ENCODE results near the gene PCDH9.

Gene PCDH9

DNA sequence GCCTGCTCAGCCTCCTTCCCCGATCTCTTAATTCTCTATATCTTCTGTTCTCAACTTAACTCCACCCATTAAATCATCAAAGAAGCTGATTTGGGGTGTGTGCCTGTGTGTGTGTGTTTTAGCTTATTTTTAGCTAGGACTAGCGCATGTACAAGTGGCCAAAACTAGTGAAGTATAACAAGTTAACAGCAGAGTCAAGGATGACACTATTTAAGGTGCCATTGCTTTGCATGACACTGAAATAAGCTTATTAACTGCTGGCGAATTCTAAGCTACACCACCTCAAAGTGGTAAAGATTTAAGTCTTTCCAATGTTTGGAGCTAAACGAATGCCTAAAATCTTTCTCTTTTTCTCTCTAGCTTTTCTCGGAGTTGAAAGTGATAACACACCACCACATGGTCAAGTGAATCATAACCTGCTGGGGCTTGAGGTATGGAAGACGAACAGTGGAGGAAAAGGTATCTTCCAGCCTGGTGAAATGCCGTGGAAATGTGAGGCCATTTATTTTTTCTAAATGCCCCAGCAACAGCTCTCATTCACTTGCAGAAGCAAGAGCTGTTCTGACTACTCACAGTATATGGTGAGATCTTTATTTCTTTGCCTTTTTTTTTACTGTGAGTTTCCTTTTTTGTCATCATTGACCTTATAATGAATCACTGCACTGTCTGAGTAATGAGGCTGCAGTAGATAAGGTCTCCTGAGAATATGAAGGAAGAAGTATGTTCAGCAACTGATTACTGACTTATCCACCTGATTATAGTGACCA lies 570.3 kb downstream of the PCDH9 start:
- no peak overlapping the region for H3K27ac ChIP-seq
- H3K4me3 ChIP-seq (ENCODE audit: low read depth in 1 of 2, low read length in 1 of 2) = no peak overlapping the region
- no peaks in the 10 kb centered on the region for H3K36me3 ChIP-seq
- no peaks in the 10 kb centered on the region for H3K4me1 ChIP-seq (ENCODE audit: control insufficient read depth in 1 of 2, insufficient read depth in 1 of 2, low read depth in 1 of 2, low read length in 1 of 2)
- no peaks in the 10 kb centered on the region for H3K27me3 ChIP-seq
- no peaks in the 10 kb centered on the region for H3K9me3 ChIP-seq
- TF ChIP-seq, protein P1, sequence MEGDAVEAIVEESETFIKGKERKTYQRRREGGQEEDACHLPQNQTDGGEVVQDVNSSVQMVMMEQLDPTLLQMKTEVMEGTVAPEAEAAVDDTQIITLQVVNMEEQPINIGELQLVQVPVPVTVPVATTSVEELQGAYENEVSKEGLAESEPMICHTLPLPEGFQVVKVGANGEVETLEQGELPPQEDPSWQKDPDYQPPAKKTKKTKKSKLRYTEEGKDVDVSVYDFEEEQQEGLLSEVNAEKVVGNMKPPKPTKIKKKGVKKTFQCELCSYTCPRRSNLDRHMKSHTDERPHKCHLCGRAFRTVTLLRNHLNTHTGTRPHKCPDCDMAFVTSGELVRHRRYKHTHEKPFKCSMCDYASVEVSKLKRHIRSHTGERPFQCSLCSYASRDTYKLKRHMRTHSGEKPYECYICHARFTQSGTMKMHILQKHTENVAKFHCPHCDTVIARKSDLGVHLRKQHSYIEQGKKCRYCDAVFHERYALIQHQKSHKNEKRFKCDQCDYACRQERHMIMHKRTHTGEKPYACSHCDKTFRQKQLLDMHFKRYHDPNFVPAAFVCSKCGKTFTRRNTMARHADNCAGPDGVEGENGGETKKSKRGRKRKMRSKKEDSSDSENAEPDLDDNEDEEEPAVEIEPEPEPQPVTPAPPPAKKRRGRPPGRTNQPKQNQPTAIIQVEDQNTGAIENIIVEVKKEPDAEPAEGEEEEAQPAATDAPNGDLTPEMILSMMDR (IDR thresholded peaks at IDR 0.05) = no peak

DNA sequence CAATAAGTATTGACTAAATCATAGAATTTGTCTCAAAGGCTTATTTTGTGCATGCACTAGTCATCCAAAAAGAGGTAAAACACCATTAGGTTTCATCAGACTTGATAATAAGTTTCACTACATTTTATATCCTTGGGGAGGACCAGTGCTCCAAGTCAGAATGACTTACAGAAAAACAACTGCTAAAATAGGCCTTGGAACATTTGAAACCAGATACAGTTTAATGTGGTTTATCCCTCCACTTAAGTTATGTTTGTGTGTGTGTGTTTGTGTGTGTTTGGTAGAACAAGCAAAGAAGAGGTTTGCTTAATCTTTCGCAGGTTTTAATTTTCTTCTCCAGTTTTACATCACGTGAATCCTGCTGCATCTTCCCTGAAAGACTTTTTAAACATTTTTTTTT lies 570.9 kb downstream of the PCDH9 start:
- Histone ChIP-seq H3K4me3 (ENCODE audit: low read depth in 1 of 2, low read length in 1 of 2) (no peak overlapping the region), H3K9me3 (no peaks in the 10 kb centered on the region), H3K4me1 (ENCODE audit: control insufficient read depth in 1 of 2, insufficient read depth in 1 of 2, low read depth in 1 of 2, low read length in 1 of 2) (no peaks in the 10 kb centered on the region), H3K36me3 (no peaks in the 10 kb centered on the region), H3K27me3 (no peaks in the 10 kb centered on the region), H3K27ac (no peak overlapping the region)
- TF ChIP-seq, protein P1 (IDR thresholded peaks at IDR 0.05) = no peak

DNA sequence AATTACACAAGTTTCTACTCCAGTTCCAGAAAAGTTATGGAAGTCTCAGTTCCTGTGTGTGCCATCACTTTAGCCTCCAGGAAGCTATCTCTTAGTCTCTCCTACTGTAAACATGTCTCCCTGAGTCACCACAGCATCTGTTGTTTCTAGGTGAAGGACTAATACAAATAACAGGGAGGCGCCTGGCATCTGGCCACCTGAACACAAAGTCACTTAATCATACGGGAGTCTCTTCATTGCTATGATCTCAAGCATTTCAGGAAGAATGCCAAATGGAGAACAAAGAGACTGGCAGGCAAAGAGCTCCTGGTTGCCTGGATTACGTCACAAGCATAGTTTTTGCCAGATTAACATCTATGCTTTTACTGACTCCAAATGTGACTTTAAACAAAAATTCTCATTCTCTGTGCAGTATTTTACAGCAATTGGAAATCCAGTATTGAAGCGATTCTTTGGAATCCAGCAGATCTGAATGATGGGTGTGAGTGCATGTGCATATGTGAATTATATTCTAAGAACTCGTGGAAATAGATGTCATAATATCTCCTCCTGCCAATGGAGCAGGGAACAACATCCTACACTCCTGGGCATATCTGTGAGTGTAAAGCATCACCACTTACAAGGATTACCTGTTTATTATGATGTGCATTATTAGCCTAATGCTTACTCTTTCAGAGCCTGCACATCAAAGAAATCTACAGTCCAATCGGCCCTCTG lies 572.8 kb downstream of the PCDH9 start:
- no peak overlapping the region for H3K4me3 ChIP-seq (ENCODE audit: low read depth in 1 of 2, low read length in 1 of 2)
- no peaks in the 10 kb centered on the region for H3K36me3 ChIP-seq
- TF ChIP-seq, protein P1 (IDR thresholded peaks at IDR 0.05) = no peak
- no peaks in the 10 kb centered on the region for H3K9me3 ChIP-seq
- H3K4me1 ChIP-seq (ENCODE audit: control insufficient read depth in 1 of 2, insufficient read depth in 1 of 2, low read depth in 1 of 2, low read length in 1 of 2) = no peaks in the 10 kb centered on the region
- H3K27ac ChIP-seq = no peak overlapping the region
- H3K27me3 ChIP-seq = no peaks in the 10 kb centered on the region

DNA sequence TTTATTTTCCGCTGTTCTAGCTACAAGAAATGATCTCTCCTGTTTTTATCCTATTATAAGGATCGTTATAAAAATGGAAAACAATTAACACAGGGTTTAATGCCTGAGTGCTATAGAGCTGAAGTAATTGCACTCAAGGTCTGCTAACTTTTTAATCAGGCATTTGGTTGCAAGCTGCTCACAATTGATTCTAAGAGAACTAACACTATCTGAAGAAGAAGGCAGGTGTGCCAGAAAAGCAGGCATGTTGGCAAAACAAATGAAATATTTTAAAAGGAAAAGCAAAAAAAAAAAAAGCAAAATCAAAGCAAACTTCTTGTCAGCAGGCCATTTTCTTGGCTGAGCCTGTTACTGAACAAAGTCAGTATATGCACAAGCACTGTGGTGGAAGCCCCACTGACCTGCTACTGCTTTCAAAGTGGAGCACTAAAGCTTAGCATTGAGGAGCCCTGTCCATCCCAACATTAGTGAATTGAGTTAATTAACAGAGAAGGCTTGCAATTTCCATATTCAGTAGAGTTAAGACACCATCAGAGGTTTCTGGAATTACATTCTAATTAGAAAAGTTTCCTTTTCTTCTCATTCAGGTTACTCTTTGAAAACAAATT lies 574.2 kb downstream of the PCDH9 start:
- H3K27ac ChIP-seq = no peak overlapping the region
- H3K36me3 ChIP-seq = no peaks in the 10 kb centered on the region
- H3K27me3 ChIP-seq = no peaks in the 10 kb centered on the region
- TF ChIP-seq, protein P1 (IDR thresholded peaks at IDR 0.05) = no peak
- no peaks in the 10 kb centered on the region for H3K9me3 ChIP-seq
- no peak overlapping the region for H3K4me3 ChIP-seq (ENCODE audit: low read depth in 1 of 2, low read length in 1 of 2)
- H3K4me1 ChIP-seq (ENCODE audit: control insufficient read depth in 1 of 2, insufficient read depth in 1 of 2, low read depth in 1 of 2, low read length in 1 of 2) = no peaks in the 10 kb centered on the region

DNA sequence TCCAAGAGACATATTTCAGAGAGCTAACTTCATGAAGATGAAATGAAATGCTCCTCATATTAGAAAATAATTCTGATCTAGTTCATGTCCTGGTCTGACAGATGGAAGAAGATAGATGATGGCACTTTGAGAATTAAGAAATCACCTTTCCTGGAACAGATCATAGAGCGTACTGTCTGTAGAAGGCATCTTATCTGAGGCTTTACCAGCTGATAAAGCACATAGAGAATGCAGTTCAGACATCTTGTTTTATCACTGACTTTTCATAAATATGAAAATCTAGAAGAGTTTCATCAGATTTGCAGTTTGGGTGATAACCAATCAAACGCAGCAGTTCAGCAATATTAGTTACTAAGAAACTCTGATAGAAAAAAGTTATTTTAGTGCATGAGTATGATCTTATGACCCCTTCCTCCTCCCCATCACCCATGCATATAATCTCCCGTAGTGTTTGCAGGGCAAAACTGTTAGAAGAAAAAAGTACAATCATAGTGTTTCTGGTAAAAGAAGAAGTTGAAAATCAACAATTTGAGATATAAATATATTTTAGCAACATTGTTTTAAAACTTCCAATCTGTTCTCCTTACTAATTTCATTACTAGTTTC lies 585.2 kb downstream of the PCDH9 start:
- no peaks in the 10 kb centered on the region for H3K4me1 ChIP-seq (ENCODE audit: control insufficient read depth in 1 of 2, insufficient read depth in 1 of 2, low read depth in 1 of 2, low read length in 1 of 2)
- H3K27ac ChIP-seq = no peak overlapping the region
- H3K4me3 ChIP-seq (ENCODE audit: low read depth in 1 of 2, low read length in 1 of 2) = no peak overlapping the region
- no peaks in the 10 kb centered on the region for H3K36me3 ChIP-seq
- TF ChIP-seq, protein P1 (IDR thresholded peaks at IDR 0.05) = no peak
- no peaks in the 10 kb centered on the region for H3K27me3 ChIP-seq
- no peaks in the 10 kb centered on the region for H3K9me3 ChIP-seq
